GM23248 (cell line): ENCODE data around the gene LMOD3. TPM values are rescaled to one million over a fixed set of nuclear protein-coding genes. Genes with fewer than 3 reads are reported as not detected.

Experiments used
- DNase-seq: peaks from one replicate; pipeline ENCODE4 v3.0.0-alpha.2; 2015
- H2AFZ ChIP-seq: fragments of 200-600 bp; sonication (generic); 2 replicates; pipeline ENCODE4 v1.6.1; 2016; ENCODE audit warnings: antibody characterized with exemption
- H3F3A ChIP-seq: fragments of 200-600 bp; sonication (generic); 2 replicates; pipeline ENCODE4 v1.6.1; 2016; ENCODE audit warnings: mild to moderate bottlenecking, antibody characterized with exemption, mixed run types; ENCODE audit not compliant: insufficient read depth
- H3K27ac ChIP-seq: fragments of 200-600 bp; sonication (generic); 2 replicates; pipeline ENCODE4 v1.5.1; 2016; ENCODE audit warnings: mild to moderate bottlenecking
- H3K27me3 ChIP-seq: fragments of 200-600 bp; sonication (generic); replicated peaks from 2 replicates; pipeline ENCODE4 v1.6.1; 2016; ENCODE audit warnings: mild to moderate bottlenecking; ENCODE audit not compliant: insufficient read depth
- H3K36me3 ChIP-seq: fragments of 200-600 bp; sonication (generic); 2 replicates; pipeline ENCODE4 v1.6.1; 2016; ENCODE audit warnings: low read depth, mild to moderate bottlenecking
- H3K4me1 ChIP-seq: fragments of 200-600 bp; sonication (generic); 2 replicates; pipeline ENCODE4 v1.6.1; 2016; ENCODE audit warnings: mild to moderate bottlenecking; ENCODE audit not compliant: insufficient read depth
- H3K4me2 ChIP-seq: fragments of 200-600 bp; sonication (generic); one replicate; pipeline ENCODE4 v1.6.1; 2016; ENCODE audit warnings: mild to moderate bottlenecking; ENCODE audit not compliant: unreplicated experiment
- H3K4me3 ChIP-seq: fragments of 200-600 bp; sonication (generic); 2 replicates; pipeline ENCODE4 v1.5.1; 2016; ENCODE audit warnings: mild to moderate bottlenecking
- H3K79me2 ChIP-seq: fragments of 200-600 bp; sonication (generic); 2 replicates; pipeline ENCODE4 v1.6.1; 2016; ENCODE audit warnings: mild to moderate bottlenecking; ENCODE audit not compliant: insufficient read depth
- H3K9ac ChIP-seq: fragments of 200-600 bp; sonication (generic); 2 replicates; pipeline ENCODE4 v1.6.1; 2016; ENCODE audit warnings: mild to moderate bottlenecking
- H3K9me2 ChIP-seq: fragments of 200-600 bp; sonication (generic); 2 replicates; pipeline ENCODE4 v1.6.1; 2016; ENCODE audit warnings: mixed run types, mild to moderate bottlenecking, moderate library complexity; ENCODE audit not compliant: insufficient read depth
- H3K9me3 ChIP-seq: fragments of 200-600 bp; sonication (generic); one replicate; pipeline ENCODE4 v1.6.1; 2017; ENCODE audit warnings: low read depth
- H4K20me1 ChIP-seq: fragments of 200-600 bp; sonication (generic); 2 replicates; pipeline ENCODE4 v1.6.0; 2016; ENCODE audit not compliant: insufficient read depth
- EZH2 ChIP-seq: fragments of 200-600 bp; sonication (generic); IDR thresholded peaks from 2 replicates; pipeline ENCODE4 v1.6.1; 2018; ENCODE audit warnings: antibody characterized with exemption, mild to moderate bottlenecking; ENCODE audit not compliant: insufficient read depth, poor library complexity, severe bottlenecking
- EZH2phosphoT487 ChIP-seq: fragments of 200-600 bp; sonication (generic); IDR thresholded peaks from 2 replicates; pipeline ENCODE4 v1.6.1; 2018; ENCODE audit warnings: antibody characterized with exemption, moderate library complexity, mild to moderate bottlenecking, low read depth; ENCODE audit not compliant: insufficient read depth
- WGBS, 2 experiments: methylation state at CpG; one replicate each; pipeline ENCODE4 v1.1.6; 2015 to 2017; ENCODE audit warnings: low lambda C conversion rate in 2 of 2, low coverage in 1 of 2; ENCODE audit errors: missing lambda C conversion rate in 2 of 2; 5-methylcytosine and 5-hydroxymethylcytosine counted together
- in situ Hi-C: fragments of 300-500 bp; cut with MboI; formaldehyde crosslinking; loops from 2 replicates; pipeline ENCODE4 v1.15.0; 2020
- polyA plus RNA-seq: library from polyadenylated mRNA; unstranded; fragments of >200 nt; fragmentation: Nextera tagmentation; extraction: Ambion mirVana; gene quantifications from 2 replicates; pipeline ENCODE4 v1.2.1, GENCODE V29; 2016
- total RNA-seq: library from RNA; depleted of rRNA; stranded (reverse); fragments of >200 nt; shearing (Covaris generic); gene quantifications from 2 replicates; pipeline ENCODE4 v1.2.3, GENCODE V29; 2014

Gene LMOD3
- total and polyA plus RNA-seq, 2 experiments from 2014 or later = not detected

GRCh38 chr3:69097407-69098086 lies 24.8 kb downstream of the LMOD3 start:
- Histone ChIP-seq H3K9me2 (no peaks in the 10 kb centered on the region), H3K9me3 (no peaks in the 10 kb centered on the region), H3K4me2 (no peak overlapping the region), H3K9ac (no peak overlapping the region), H3K4me1 (peaks cover 15% of the 10 kb centered on the region), H3K36me3 (peaks cover 8% of the 10 kb centered on the region), H3K4me3 (no peak overlapping the region), H3K27me3 (no peaks in the 10 kb centered on the region), H4K20me1 (peaks cover 12% of the 10 kb centered on the region; the same call in 1 of the 2 replicates), H3K27ac (no peak overlapping the region), H3F3A (peaks cover 14% of the 10 kb centered on the region), H3K79me2 (peaks cover 95% of the 10 kb centered on the region), H2AFZ (no peak overlapping the region)
- WGBS, 2 experiments = 98 to 99% methylated on average over 9 of the region's 9 CpGs
- TF ChIP-seq EZH2phosphoT487 = no peak
- TF ChIP-seq EZH2 = no peak
- DNase-seq = no peak
- in situ Hi-C loops = no loop called here

DNA sequence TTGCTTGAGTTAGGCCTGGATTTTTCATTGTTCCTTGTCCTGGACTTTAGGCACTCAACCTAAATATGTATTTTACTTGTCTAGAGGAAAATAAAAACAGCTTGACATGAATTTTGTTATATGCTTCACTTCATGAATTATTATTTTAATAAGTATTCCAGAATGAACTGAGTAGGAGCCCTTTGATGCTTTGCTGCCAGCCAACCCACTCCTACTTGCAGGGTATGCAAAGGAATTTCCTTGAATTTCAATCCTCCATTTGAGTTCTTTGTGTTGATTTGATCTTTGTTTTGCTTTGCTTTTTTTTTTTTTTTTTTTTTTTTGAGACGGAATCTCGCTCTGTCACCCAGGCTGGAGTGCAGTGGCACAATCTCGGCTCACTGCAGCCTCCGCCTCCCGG lies 26.1 kb downstream of the LMOD3 start:
- Histone ChIP-seq H3K4me2 (no peak overlapping the region), H3K36me3 (no peaks in the 10 kb centered on the region), H3K27me3 (no peaks in the 10 kb centered on the region), H4K20me1 (peaks cover 6% of the 10 kb centered on the region; the same call in 1 of the 2 replicates), H3K9me3 (no peaks in the 10 kb centered on the region), H3K4me1 (peaks cover 15% of the 10 kb centered on the region), H3K79me2 (peaks cover 97% of the 10 kb centered on the region), H3K9me2 (no peaks in the 10 kb centered on the region), H3F3A (peaks cover 14% of the 10 kb centered on the region), H3K9ac (no peak overlapping the region), H3K27ac (no peak overlapping the region), H3K4me3 (no peak overlapping the region), H2AFZ (no peak overlapping the region)
- TF ChIP-seq EZH2 (no peak), EZH2phosphoT487 (no peak)
- in situ Hi-C loops = no loop called here
- 94% methylated on average over 5 of the region's 5 CpGs; no CpG with 5 or more reads in 1 of the 2 experiments for WGBS, 2 experiments
- no peak for DNase-seq

GRCh38 chr3:69095636-69096035 lies 26.8 kb downstream of the LMOD3 start:
- Histone ChIP-seq H3K4me2 (no peak overlapping the region), H3F3A (peaks cover 14% of the 10 kb centered on the region), H3K36me3 (no peaks in the 10 kb centered on the region), H3K9me3 (no peaks in the 10 kb centered on the region), H4K20me1 (peaks cover 6% of the 10 kb centered on the region; the same call in 1 of the 2 replicates), H3K27ac (no peak overlapping the region), H3K27me3 (no peaks in the 10 kb centered on the region), H3K9ac (no peak overlapping the region), H2AFZ (no peak overlapping the region), H3K9me2 (no peaks in the 10 kb centered on the region), H3K79me2 (peaks cover 97% of the 10 kb centered on the region), H3K4me1 (peaks cover 15% of the 10 kb centered on the region), H3K4me3 (no peak overlapping the region)
- no peak for TF ChIP-seq EZH2phosphoT487
- no peak for DNase-seq
- in situ Hi-C loops = no loop called here
- WGBS, 2 experiments = 75% methylated on average over 5 of the region's 5 CpGs

- Histone ChIP-seq H3K9me2 (no peaks in the 10 kb centered on the region), H4K20me1 (peaks cover 10% of the 10 kb centered on the region; the same call in 1 of the 2 replicates), H3K4me2 (peak overlapping the region; percentile 60), H3K79me2 (peaks cover 94% of the 10 kb centered on the region), H3K9ac (peak overlapping the region; percentile 12; the same call in 1 of the 2 replicates), H3K4me1 (peaks cover 25% of the 10 kb centered on the region), H3F3A (peaks cover 22% of the 10 kb centered on the region), H3K4me3 (no peak overlapping the region), H2AFZ (no peak overlapping the region), H3K36me3 (no peaks in the 10 kb centered on the region), H3K27me3 (no peaks in the 10 kb centered on the region), H3K27ac (peak overlapping the region; percentile 53), H3K9me3 (no peaks in the 10 kb centered on the region)
- TF ChIP-seq EZH2phosphoT487 = no peak
- TF ChIP-seq EZH2 = no peak
- DNase-seq = peak; percentile 78
- in situ Hi-C loops = no loop called here
- WGBS, 2 experiments = 25% methylated on average over 8 of the region's 8 CpGs
Measured at GRCh38 chr3:69094467-69095205, 27.8 kb downstream of the LMOD3 start.
